PFSK-1 (cell line): ENCODE measurements around the gene OR4F15.

Experiments
- FOXP2 ChIP-seq: optimal IDR thresholded peaks from 2 replicates; pipeline ENCODE3; 2011; ENCODE audit warnings: borderline replicate concordance, control low read depth, inconsistent platforms; ENCODE audit not compliant: insufficient read depth; ENCODE audit errors: extremely low read length, extremely low read depth
- POLR2AphosphoS5 ChIP-seq: IDR thresholded peaks from 2 replicates; pipeline ENCODE4 v1.6.1; 2012; ENCODE audit warnings: low read depth, mild to moderate bottlenecking, control low read depth, low read length, moderate library complexity
- REST ChIP-seq, 2 experiments: IDR thresholded peaks; 2 replicates each; pipeline versions ENCODE4 v1.6.1 to v1.8.0; 2011 to 2012; ENCODE audit warnings: low read depth in 2 of 2, low read length in 2 of 2, control low read depth in 1 of 2, inconsistent platforms in 1 of 2, mild to moderate bottlenecking in 1 of 2, moderate library complexity in 1 of 2; ENCODE audit not compliant: insufficient read depth in 1 of 2
- SIN3A ChIP-seq: IDR thresholded peaks from 2 replicates; pipeline ENCODE4 v1.6.1; 2012; ENCODE audit warnings: mild to moderate bottlenecking, low read length, moderate library complexity, borderline replicate concordance; ENCODE audit not compliant: insufficient read depth
- TAF1 ChIP-seq: IDR thresholded peaks from 2 replicates; pipeline ENCODE4 v1.6.1; 2012; ENCODE audit warnings: low read length, control low read depth, borderline replicate concordance; ENCODE audit not compliant: insufficient read depth

The OR4F15 gene

GRCh38 chr15:101820781-101821180 is 8.8 kb downstream of the OR4F15 start:
- TF ChIP-seq REST (IDR thresholded peaks at IDR 0.05; ENCODE audit: insufficient read depth in 1 of 2, low read depth in 2 of 2, low read length in 2 of 2) = no peak
- TF ChIP-seq SIN3A = no peak
- TF ChIP-seq TAF1 = no peak
- TF ChIP-seq POLR2AphosphoS5 = no peak
- no peak for TF ChIP-seq FOXP2

GRCh38 chr15:101827257-101827656 is 15.3 kb downstream of the OR4F15 start:
- TF ChIP-seq REST (IDR thresholded peaks at IDR 0.05; ENCODE audit: insufficient read depth in 1 of 2, low read depth in 2 of 2, low read length in 2 of 2) = no peak
- no peak for TF ChIP-seq SIN3A
- no peak for TF ChIP-seq TAF1

- TF ChIP-seq SIN3A (no peak), REST (IDR thresholded peaks at IDR 0.05; ENCODE audit: insufficient read depth in 1 of 2, low read depth in 2 of 2, low read length in 2 of 2) (no peak), TAF1 (no peak), POLR2AphosphoS5 (no peak), FOXP2 (no peak)
Measured at GRCh38 chr15:101828774-101829173, 16.8 kb downstream of the OR4F15 start.

GRCh38 chr15:101841656-101842055 is 29.7 kb downstream of the OR4F15 start:
- TF ChIP-seq SIN3A = no peak
- TF ChIP-seq FOXP2 = no peak
- no peak for TF ChIP-seq POLR2AphosphoS5
- no peak for TF ChIP-seq TAF1
- TF ChIP-seq REST (IDR thresholded peaks at IDR 0.05; ENCODE audit: insufficient read depth in 1 of 2, low read depth in 2 of 2, low read length in 2 of 2) = no peak

- TF ChIP-seq TAF1 (no peak), POLR2AphosphoS5 (no peak), SIN3A (no peak), REST (IDR thresholded peaks at IDR 0.05; ENCODE audit: insufficient read depth in 1 of 2, low read depth in 2 of 2, low read length in 2 of 2) (no peak), FOXP2 (no peak)
Measured at GRCh38 chr15:101844916-101845315, 32.9 kb downstream of the OR4F15 start.
